GM19324 (cell line): ENCODE measurements around the gene AKR1B15.
"Not testable (repeated sequence)": the region's sequence is repeated elsewhere in the genome, so short reads cannot be mapped to it uniquely, and the experiment has no call there.

ENCODE experiments used
- ATAC-seq: cut with Tn5 transposase; IDR thresholded peaks from one replicate; pipeline ENCODE4 v1.9.1; 2021; ENCODE audit warnings: mild to moderate bottlenecking, moderate library complexity; ENCODE audit not compliant: unreplicated experiment, low FRiP score

Gene AKR1B15

DNA sequence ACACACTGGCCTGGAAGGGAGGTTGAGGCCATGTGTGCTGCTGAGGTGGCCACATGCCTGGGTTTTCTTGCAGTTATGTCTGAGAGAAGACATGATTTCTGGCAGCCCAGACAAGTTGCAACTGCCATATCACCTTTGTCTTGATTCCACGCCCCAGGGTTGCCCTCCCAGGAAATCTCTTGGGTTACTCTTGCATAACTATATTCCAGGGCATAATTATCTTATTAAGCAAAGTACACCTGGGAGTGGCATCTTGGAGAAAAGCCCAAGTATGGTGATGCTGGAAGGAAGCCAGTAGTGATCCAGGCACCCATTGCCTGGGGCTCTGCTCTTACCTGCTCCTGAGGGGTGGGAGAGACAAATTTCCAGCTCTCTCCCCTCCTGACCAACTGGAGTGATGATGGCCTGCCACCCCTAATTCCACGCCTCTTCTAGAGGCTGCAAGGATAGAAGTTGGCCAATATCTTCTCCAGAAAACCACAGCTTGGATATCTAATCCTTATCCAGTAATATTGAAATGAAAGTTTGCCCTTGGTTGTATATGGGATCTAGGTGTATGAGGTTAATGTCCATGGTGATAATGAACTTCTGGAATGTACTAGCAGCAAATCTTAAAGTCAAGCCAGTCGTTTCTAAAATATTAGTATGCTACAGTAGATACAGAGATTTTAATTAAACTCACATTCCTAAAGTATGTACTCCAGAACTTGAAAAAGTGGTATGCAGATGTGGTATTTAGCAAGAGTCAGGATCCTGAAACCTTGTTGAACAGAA lies 16.5 kb upstream of the AKR1B15 start:
- ATAC-seq, result no peak

- no peak for ATAC-seq
Observed at GRCh38 chr7:134532954-134533218, 16.0 kb upstream of the AKR1B15 start.

GRCh38 chr7:134533288-134533771 lies 15.6 kb upstream of the AKR1B15 start:
- no peak for ATAC-seq

- no peak for ATAC-seq
Observed at GRCh38 chr7:134534633-134535032, 14.3 kb upstream of the AKR1B15 start.

DNA sequence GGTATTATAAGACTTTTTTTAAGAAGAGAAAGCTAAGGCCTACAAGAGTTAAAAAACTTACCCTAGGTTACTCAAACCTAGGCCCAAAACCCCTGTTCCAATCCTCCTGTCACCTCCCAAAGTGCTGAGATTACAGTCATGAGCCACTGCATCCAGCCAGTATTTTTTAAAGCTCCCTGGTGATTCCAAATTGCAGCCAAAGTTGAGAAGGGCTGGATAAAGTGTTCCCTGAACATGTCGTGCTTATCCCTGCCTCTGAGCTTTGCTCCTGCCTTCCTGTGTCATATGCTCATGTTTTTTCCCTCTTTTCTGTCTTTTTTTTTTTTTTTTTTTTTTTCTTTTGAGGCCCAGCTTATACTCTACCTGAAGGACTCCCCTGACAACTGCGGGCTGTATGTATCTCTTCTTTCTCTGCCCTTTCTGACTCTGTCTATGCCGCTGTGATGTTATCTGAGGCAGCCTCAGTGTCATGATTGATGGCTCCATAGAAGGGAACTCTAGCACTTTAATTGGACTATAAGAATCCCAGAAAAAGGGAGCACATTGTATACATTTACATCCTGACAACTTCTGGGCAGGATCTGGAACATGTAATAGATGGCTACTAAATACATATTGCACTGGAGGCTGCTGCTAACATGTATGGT lies 13.5 kb upstream of the AKR1B15 start:
- ATAC-seq, result no peak

GRCh38 chr7:134535919-134536299 lies 13.0 kb upstream of the AKR1B15 start:
- ATAC-seq, result no peak

DNA sequence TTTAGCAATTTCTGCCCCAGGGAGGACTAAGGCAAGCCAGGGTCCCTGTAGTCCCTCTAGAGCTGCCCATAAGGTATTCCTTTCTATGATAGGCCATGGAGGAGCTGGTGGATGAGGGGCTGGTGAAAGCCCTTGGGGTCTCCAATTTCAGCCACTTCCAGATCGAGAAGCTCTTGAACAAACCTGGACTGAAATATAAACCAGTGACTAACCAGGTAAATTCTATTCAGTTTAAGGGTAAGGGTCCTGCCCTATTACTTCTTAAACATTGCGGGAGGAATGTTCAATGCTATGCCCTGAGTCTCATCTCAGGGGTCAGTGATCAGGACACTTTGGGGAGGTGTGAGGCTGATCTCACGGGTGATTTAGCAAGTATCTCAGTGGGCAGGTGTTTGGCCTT lies 12.4 kb upstream of the AKR1B15 start:
- ATAC-seq, result not testable (repeated sequence)

GRCh38 chr7:134537273-134537781 lies 11.6 kb upstream of the AKR1B15 start:
- ATAC-seq, result not testable (repeated sequence)

- ATAC-seq, result no peak
Observed at GRCh38 chr7:134539380-134540004, 9.4 kb upstream of the AKR1B15 start.

DNA sequence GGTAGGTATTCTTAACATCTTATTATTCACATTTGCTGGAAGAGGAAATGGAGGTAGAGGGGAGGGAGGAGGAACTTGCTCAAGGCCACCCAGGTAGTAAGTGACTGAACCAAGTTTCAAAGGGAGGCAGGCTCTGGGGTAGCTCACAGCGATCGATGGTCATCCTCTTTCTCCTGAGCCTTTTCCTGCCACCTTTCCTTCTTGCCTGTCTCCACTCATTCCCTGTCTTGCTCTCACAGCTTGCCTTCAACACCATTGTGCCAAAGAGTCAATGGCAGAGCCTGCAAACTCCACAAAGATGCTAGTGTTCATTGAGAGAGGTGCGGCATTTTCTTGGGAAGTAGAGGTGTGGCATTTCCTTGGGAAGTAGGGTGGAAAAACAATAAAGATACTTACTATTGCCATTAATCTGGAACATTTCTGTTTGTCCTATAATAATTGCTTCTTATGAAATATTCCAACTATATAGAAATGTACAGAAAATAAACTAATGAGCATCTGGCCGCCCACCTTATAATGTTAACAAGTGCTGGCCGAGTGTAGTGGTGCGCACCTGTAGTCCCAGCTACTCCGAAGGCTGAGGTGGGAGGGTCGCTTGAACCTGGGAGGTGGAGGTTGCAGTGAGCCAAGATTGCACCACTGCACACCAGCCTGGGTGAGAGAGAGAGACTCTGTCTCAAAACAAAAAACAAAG lies 7.3 kb upstream of the AKR1B15 start:
- ATAC-seq, result not testable (repeated sequence)

- no peak for ATAC-seq
Observed at GRCh38 chr7:134542195-134542771, 6.6 kb upstream of the AKR1B15 start.

DNA sequence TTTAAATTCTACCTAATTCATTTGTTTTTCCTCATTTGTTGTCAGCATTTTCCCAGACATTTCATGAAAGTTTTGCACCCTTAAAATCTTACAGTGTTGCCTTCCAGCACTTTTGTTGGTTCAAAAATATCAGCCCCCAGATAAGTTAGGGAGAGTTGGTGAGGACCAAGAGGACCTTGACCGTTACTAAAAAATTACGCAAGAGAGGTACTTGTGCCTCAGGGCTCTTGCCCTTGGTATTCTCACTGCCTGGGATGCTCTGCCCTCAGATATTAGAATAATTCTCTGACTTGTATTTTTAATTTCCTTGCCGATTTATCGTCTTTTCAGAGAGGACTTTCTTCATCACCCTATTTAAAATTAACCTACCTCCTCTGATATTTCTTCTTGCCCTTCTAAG lies 3.5 kb upstream of the AKR1B15 start:
- no peak for ATAC-seq

- ATAC-seq, result no peak
Observed at GRCh38 chr7:134545918-134546317, 3.0 kb upstream of the AKR1B15 start.

DNA sequence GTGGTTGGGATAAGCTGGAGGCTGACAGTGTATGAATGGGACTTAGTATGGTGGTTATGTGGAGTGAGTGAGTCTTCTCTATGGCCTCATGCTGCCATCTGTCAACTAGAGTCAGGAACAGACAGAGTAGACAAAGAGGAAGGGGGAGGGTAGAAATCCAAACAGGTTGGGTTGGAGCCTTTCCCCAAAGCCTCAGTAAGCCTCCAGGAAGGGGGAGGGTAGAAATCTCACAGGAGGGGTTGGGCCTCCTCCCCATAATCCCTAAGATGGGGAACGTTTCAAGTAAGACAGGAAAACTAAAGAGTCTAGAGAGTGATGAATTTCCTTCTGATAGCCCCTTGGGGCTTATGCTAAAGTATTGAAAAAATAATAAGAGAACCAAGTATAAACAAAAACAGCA lies 2.0 kb upstream of the AKR1B15 start:
- no peak for ATAC-seq

DNA sequence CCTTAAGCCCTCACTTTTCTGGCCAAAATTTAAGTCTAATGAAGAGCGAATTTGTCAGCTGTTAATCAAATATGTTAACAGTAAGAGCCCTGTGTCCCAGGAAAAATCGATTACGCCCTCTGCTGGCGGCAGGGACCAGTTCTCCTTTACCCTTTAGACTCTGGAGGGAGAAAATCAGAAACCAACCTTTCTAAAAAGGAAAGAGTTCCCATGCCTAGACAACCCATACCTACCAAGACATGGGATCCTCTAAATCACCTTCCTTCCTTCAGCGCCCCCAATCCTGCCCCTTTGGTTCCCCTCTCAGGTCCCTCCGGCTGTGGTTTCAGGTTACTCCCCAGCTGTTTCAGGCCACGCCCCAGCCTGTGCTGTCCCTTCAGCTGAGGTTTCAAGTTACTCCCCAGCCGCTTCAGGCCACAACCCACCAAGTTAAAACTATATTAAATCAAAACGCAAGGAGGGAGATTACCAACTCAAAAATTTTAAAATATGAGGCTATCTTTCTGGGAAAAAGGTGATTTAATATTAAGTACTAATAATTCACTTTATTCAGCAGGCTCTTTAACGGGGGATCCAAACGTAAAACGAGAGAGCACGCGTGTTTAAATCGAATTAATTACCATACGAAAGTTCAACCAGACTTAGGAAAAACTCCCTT lies 1.4 kb upstream of the AKR1B15 start:
- peak; percentile 81 for ATAC-seq

GRCh38 chr7:134549366-134549765 lies 456 bp downstream of the AKR1B15 start:
- no peak for ATAC-seq

DNA sequence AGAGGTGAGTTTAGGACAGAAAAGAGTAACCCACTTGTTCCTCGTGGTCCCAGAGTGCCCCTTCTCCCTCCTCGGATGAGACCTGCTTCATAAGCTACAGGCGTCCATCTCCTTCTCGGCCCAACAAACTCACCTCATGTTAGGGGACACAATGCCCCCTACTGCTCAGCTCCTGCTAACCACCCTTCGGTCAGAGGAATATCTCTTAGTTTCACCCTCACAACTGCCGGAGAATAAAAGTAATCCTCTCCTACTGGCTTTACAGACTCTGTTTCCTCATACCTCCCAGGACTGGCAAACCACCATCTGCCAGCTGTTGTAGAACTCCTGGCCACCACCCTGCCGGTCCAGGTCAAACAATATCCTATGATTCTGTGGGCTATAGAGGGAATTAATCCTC lies 3.2 kb downstream of the AKR1B15 start:
- no peak for ATAC-seq

GRCh38 chr7:134553976-134554375 lies 5.1 kb downstream of the AKR1B15 start:
- no peak for ATAC-seq

DNA sequence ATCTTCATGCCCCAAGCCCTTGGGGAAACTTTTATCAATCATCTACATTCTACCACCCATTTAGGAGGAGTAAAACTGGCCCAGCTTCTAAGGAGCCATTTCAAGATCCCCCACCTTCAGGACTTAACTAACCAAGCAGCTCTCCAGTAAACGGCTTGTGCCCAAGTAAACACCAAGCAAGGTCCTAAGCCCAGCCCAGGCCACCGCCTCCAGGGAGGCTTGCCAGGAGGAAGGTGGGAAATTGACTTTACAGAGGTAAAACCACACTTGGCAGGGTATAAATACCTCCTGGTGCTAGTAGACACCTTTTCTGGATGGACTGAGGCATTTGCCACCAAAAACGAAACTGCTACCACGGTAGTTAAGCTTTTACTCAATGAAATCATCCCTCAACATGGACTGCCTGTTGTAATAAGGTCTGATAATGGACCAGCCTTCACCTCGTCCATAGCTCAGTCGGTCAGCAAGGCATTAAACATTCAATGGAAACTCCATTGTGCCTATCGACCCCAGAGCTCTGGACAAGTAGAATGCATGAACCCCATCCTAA lies 5.6 kb downstream of the AKR1B15 start:
- ATAC-seq, result no peak

DNA sequence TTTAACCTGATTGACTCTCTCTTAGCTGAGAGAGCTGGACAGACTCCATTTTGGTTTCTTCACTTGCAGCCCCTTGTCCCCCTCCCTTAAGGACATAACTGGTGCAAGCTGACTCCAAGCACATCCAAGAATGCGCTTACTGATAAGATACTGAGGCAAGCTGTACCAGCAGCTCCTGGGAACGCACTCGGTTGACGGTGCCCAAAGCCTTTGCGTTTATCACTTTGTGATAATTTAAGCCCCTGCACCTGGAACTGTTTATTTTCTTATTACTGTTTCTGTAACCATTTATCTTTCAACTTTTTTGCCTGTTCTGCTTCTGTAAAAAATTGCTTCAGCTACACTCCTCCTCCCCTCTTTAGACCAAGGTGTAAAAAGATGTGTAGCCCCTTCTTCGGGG lies 8.5 kb downstream of the AKR1B15 start:
- ATAC-seq, result no peak
